Measurements from ENCODE around the gene PIK3CD.

DNA sequence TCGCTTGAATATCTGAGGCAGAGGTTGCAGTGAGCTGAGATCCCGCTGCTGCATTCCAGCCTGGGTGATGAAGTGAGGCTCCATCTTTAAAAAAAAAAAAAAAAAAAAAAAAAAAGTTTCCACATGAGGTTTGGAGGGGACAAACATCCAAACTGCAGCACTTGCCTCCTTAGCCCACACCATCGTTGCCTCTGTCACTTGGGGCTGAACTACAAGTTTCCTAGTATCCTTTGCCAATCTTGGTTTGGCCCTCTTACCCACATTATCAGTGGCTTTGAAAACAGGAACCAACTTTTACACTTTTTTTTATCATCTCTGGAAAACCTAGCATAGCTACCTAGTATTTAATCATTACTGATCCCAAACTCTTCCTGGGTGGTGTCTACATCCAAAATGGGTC is 113.0 kb downstream of the PIK3CD start:
- TF ChIP-seq, protein P1, sequence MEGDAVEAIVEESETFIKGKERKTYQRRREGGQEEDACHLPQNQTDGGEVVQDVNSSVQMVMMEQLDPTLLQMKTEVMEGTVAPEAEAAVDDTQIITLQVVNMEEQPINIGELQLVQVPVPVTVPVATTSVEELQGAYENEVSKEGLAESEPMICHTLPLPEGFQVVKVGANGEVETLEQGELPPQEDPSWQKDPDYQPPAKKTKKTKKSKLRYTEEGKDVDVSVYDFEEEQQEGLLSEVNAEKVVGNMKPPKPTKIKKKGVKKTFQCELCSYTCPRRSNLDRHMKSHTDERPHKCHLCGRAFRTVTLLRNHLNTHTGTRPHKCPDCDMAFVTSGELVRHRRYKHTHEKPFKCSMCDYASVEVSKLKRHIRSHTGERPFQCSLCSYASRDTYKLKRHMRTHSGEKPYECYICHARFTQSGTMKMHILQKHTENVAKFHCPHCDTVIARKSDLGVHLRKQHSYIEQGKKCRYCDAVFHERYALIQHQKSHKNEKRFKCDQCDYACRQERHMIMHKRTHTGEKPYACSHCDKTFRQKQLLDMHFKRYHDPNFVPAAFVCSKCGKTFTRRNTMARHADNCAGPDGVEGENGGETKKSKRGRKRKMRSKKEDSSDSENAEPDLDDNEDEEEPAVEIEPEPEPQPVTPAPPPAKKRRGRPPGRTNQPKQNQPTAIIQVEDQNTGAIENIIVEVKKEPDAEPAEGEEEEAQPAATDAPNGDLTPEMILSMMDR (conservative IDR thresholded peaks at IDR 0.05 in 1 of 2, IDR thresholded peaks at IDR 0.05 in 1 of 2; ENCODE audit: extremely low read depth in 1 of 2, insufficient read depth in 1 of 2, low read depth in 1 of 2, low read length in 2 of 2), result no peak
- no peak for TF ChIP-seq EZH2 (IDR thresholded peaks at IDR 0.05; ENCODE audit: borderline replicate concordance, low read length)
